ENCODE measurements around the gene UPP1. TPM values are rescaled to one million over a fixed set of nuclear protein-coding genes. Genes with fewer than 3 reads are reported as not detected.
A peak's percentile ranks its signal among the peaks of the same experiment; 100 is the strongest.

The UPP1 gene
- total and polyA plus RNA-seq, 10 donors = 22.2 to 80.0 (median 54.5) TPM

DNA sequence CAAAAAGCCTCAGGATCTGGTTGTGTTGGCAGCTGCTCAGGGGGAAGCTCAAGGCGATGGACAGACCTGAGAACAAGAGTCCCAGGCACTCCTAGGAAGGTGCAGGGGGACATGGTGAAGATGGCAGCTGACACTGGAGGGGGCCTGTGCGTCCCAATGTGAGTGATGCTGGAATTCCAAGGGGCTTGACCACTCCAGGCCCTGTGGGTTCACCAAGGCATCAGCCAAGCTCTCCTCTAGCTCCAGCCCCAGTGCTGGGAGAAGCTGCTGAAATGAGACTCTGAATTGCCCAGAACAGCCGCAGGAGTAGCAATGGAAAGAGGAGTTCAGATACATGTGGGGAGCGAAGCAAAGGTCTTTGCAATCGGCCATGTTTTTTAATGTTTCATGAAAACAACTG lies 16.0 kb downstream of the UPP1 start:
- intact Hi-C loops (cut with DNase I; ENCODE audit: low total_unique reads) = no loop called here
- Histone ChIP-seq H3K36me3 (peaks cover 7 to 99% (median 82%) of the 10 kb centered on the region in 6 donors), H3K4me1 (peaks cover 0 to 27% (median 6%) of the 10 kb centered on the region in 6 donors), H3K27me3 (replicated peaks in 1 of 7) (no peaks in the 10 kb centered on the region), H3K27ac (no peak overlapping the region), H3K4me3 (no peak overlapping the region), H3K9me3 (no peaks in the 10 kb centered on the region)
- no peak for DNase-seq
- WGBS, 5 donors = 93 to 97% (median 94%) methylated on average over 5 of the region's 5 CpGs
- TF ChIP-seq POLR2AphosphoS5 (IDR thresholded peaks at IDR 0.05) (no peak), POLR2A (IDR thresholded peaks at IDR 0.05) (no peak)
- TF ChIP-seq, protein P1, sequence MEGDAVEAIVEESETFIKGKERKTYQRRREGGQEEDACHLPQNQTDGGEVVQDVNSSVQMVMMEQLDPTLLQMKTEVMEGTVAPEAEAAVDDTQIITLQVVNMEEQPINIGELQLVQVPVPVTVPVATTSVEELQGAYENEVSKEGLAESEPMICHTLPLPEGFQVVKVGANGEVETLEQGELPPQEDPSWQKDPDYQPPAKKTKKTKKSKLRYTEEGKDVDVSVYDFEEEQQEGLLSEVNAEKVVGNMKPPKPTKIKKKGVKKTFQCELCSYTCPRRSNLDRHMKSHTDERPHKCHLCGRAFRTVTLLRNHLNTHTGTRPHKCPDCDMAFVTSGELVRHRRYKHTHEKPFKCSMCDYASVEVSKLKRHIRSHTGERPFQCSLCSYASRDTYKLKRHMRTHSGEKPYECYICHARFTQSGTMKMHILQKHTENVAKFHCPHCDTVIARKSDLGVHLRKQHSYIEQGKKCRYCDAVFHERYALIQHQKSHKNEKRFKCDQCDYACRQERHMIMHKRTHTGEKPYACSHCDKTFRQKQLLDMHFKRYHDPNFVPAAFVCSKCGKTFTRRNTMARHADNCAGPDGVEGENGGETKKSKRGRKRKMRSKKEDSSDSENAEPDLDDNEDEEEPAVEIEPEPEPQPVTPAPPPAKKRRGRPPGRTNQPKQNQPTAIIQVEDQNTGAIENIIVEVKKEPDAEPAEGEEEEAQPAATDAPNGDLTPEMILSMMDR (IDR thresholded peaks at IDR 0.05 in 8 of 11, conservative IDR thresholded peaks at IDR 0.05 in 3 of 11) = no peak

DNA sequence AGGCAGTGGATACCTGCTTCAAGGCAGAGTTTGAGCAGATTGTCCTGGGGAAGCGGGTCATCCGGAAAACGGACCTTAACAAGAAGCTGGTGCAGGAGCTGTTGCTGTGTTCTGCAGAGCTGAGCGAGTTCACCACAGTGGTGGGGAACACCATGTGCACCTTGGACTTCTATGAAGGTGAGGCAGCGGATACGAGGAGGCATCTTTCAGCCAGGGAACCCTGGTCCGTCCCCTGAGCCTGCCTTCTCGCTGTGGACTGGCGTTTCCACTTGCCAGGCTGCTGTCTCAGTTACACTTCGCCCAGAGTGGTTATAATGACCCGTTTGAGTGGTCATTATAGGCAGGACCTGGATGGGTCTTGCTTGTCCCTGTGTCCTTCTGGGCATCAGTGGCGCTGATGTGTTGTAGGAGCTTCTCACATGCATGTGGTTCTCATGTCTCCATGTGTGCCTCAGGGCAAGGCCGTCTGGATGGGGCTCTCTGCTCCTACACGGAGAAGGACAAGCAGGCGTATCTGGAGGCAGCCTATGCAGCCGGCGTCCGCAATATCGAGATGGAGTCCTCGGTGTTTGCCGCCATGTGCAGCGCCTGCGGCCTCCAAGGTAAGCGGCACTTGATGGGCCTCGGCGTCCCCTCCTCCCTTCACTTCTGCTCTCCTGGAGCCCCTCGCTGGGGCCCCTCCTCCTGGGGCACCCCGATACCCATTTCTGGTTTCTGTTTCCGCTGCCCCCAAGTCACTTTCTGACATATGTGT lies 18.0 kb downstream of the UPP1 start:
- Histone ChIP-seq H3K4me1 (peaks cover 0 to 16% (median 9%) of the 10 kb centered on the region in 6 donors), H3K9me3 (no peaks in the 10 kb centered on the region), H3K4me3 (no peak overlapping the region), H3K36me3 (peaks cover 7 to 78% (median 71%) of the 10 kb centered on the region in 6 donors), H3K27me3 (replicated peaks in 1 of 7) (no peaks in the 10 kb centered on the region), H3K27ac (no peak overlapping the region)
- TF ChIP-seq POLR2AphosphoS5 (IDR thresholded peaks at IDR 0.05) (peak; percentile 7 to 71 (median 24)), POLR2A (IDR thresholded peaks at IDR 0.05) (no peak)
- TF ChIP-seq, protein P1 (IDR thresholded peaks at IDR 0.05 in 8 of 11, conservative IDR thresholded peaks at IDR 0.05 in 3 of 11) = no peak
- intact Hi-C loops (cut with DNase I; ENCODE audit: low total_unique reads) = no loop called here
- 93 to 98% (median 95%) methylated on average over 22 to 29 of the region's 29 CpGs for WGBS, 5 donors
- DNase-seq = peak; percentile 72

DNA sequence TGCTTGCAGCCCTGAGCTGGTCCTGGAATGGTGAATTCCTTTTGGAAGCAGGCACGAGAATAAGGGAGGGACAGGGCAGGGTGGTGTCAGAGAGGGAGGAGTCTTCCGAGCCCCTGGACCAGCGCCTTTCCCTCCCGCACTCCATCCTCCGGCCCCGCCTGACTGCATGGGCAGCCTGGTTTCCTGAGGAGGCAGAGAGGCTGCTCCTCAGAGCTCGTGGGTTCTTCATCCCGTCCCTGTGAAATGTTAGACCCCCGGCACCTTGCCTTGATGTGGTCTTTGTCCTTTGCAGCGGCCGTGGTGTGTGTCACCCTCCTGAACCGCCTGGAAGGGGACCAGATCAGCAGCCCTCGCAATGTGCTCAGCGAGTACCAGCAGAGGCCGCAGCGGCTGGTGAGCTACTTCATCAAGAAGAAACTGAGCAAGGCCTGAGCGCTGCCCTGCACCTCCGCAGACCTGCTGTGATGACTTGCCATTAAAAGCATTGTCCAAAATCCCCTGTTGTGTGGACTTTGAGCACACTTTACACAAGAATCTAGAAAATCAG lies 18.9 kb downstream of the UPP1 start:
- peaks cover 7 to 69% (median 62%) of the 10 kb centered on the region in 6 donors for H3K36me3 ChIP-seq
- no peak overlapping the region for H3K27ac ChIP-seq
- intact Hi-C loops (cut with DNase I; ENCODE audit: low total_unique reads) = no loop called here
- H3K27me3 ChIP-seq (replicated peaks in 1 of 7) = no peaks in the 10 kb centered on the region
- WGBS, 5 donors = 90 to 93% (median 92%) methylated on average over 12 to 18 of the region's 18 CpGs
- peaks cover 0 to 14% (median 9%) of the 10 kb centered on the region in 6 donors for H3K4me1 ChIP-seq
- peak; percentile 77 for DNase-seq
- H3K4me3 ChIP-seq = no peak overlapping the region
- no peaks in the 10 kb centered on the region for H3K9me3 ChIP-seq
- TF ChIP-seq, protein P1 (IDR thresholded peaks at IDR 0.05 in 8 of 11, conservative IDR thresholded peaks at IDR 0.05 in 3 of 11) = no peak
- TF ChIP-seq POLR2AphosphoS5 (IDR thresholded peaks at IDR 0.05) = peak in 1 of 3 donors; percentile 8
- no peak for TF ChIP-seq POLR2A (IDR thresholded peaks at IDR 0.05)
